Left hindlimb (tissue), 1 donor: ENCODE data around the gene SGPL1.
"Not testable (repeated sequence)": the region's sequence is repeated elsewhere in the genome, so short reads cannot be mapped to it uniquely, and the experiment has no call there.

Experiments
- DNase-seq: peaks from one replicate; pipeline ENCODE4 v3.0.0-alpha.2; 2018

The SGPL1 gene

GRCh38 chr10:70845816-70846215 is 30.1 kb downstream of the SGPL1 start:
- no peak for DNase-seq

- DNase-seq, result no peak
Observed at GRCh38 chr10:70846795-70847194, 31.0 kb downstream of the SGPL1 start.

DNA sequence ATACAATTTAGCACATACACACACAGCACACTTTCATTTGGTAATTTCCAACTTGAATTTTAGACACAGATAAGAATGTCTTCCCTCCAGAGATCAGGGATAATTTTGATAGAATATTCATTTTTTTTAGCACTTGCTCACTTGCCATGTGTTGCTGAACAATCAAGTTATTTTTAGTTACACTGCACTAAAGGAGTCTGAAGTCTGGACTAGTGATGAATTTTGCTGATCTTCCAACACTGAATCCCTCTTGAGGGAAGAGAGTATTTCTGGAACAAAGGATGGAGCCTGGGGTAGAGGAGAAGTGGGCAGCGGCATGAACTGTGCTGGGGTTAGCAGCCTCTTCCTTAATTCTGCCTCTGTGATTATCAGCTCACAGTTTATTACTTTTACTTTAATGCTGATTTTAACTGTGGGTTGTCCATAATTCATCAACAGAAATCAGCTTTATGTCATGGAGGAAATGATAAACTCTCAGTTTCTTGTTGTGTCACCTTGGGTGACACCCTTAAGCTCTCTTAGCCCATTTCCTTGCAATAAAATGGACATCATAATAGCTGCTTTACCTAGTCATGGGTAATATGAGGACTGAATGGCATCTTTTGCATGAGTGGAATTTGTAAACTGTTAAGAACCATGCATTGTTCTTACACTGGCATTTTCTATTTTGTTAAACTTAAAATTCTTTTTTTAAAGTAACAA is 32.1 kb downstream of the SGPL1 start:
- DNase-seq, result no peak

DNA sequence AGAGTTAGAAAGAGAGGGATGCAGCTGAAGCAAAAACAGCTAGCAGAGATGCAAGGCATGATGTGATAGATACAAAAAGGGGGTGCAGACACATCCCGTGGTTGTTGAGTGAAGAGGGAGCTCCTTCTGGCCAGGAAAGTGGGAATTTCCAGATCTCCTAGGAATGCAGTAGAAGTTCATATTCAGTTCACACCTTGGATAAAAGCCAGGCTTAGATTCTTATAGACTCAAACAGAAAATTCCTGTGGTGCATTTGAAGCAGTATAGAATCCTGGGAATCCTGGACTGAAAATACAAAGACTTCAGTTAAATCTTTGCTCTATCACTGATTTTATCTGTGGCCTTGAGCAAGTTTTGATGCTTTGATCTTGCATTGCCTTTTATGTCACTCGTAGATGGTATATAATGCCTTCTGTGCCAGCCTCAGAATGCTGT is 33.9 kb downstream of the SGPL1 start:
- DNase-seq, result no peak

- no peak for DNase-seq
Observed at GRCh38 chr10:70850097-70850496, 34.3 kb downstream of the SGPL1 start.

- no peak for DNase-seq
Observed at GRCh38 chr10:70851597-70852475, 36.1 kb downstream of the SGPL1 start.

GRCh38 chr10:70853038-70853437 is 37.3 kb downstream of the SGPL1 start:
- no peak for DNase-seq

DNA sequence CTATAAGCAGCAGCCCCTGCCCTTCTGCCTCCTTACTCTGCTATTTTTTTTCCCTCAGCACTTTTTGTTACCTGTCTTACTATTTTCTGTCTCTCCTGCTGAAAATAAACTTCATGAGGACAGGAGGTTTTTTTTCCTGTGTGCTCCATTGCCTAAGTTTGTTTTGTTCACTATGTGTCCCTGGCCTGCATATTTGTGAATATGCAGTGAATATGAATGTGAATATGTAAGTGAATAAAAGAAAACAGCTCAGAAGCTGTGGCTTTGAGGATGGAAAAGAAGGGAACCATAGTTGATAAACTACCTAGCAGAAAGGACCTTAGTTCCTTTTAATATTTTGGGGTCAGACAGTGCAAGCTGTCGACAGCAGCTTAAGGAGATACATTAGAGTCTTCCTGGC is 37.7 kb downstream of the SGPL1 start:
- no peak for DNase-seq

DNA sequence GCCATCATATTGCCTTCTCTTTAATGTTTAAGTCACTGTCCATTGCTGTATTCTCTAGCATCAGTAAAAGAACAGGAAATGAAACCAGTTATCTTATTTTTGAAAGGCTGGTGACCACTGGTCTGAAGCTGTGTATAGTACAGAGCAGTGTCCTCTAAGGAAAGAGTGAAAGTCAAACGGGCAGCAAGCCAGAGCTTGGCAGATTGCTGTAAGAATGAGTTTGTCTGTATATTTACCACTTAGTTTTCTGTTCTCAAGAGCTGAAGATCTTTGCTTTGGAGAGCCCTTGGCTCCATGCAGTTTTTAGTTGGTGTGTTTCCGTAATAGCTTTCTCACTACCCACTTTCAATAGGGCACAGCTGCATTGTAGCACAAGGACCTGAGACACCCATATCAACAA is 40.7 kb downstream of the SGPL1 start:
- DNase-seq, result no peak

DNA sequence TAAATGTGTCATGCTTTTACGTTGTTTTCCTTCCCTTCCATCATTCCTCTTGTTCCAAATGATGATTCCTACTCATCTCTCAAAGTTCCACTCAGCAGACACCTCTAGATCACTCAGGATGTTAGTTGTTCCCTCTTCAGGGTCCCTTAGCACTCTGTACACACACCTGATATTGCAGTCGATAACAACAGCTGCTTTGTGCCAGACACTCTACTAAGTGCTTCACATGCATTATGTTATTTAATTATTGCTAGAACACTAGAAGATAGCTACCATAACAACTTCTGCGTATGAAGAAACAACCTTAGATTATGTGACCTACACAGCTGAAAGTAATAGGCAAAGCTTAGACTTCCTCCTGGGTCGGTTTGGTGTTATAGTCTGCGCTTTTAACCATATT is 43.0 kb downstream of the SGPL1 start:
- DNase-seq, result no peak

- DNase-seq, result not testable (repeated sequence)
Observed at GRCh38 chr10:70861495-70862197, 45.9 kb downstream of the SGPL1 start.

DNA sequence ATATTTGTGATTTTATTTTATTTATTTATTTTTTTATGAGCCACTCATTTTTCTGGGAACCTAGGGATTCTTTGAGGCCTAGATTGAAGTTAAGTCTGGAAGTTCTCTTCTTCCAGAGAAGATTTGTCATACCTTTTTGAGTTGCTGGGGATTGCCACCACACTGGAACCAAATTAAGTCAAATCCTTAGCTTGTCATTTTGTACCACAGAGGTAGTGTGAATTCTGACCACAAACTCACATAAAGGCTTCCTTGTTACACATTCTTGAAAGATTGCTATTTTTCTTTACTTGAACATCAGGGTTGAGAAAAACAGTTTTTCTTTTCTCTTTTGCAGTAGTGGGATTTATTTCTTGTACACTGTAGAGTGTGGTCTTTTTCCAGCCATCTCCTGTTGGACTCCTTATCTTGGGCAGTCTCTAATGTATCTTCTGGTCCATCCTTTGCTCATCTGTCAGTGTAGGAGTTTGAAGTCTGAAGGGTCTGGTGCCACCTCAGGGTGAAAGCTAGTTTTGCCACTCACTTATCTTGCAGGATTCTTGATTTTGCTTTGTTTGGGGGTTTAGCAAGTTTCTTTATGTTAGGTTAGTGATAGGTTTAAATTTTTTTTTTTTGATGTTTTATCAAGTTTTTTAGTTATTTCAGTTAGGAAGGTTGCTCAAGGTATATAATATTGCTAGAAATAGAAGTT is 47.9 kb downstream of the SGPL1 start:
- DNase-seq, result no peak

GRCh38 chr10:70864935-70865334 is 49.2 kb downstream of the SGPL1 start:
- DNase-seq, result no peak

DNA sequence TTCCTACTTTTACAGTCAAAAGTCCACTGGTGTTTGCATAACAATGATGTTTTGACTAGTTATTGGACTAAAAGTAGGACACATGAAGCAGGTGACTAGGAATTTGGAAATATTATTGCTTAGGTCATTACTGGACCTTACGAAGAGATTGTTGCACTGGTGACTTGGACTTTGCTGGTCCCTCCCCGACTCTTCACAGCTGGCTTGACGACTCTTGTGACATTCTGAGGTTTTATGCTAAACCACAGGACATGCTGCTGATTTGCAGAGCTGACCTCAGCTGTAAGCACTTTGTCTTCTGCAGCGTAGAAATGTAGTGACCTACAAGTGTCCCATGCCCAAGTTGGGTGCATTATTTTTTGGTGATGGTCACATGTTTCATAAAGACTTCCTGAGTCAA is 50.7 kb downstream of the SGPL1 start:
- no peak for DNase-seq

DNA sequence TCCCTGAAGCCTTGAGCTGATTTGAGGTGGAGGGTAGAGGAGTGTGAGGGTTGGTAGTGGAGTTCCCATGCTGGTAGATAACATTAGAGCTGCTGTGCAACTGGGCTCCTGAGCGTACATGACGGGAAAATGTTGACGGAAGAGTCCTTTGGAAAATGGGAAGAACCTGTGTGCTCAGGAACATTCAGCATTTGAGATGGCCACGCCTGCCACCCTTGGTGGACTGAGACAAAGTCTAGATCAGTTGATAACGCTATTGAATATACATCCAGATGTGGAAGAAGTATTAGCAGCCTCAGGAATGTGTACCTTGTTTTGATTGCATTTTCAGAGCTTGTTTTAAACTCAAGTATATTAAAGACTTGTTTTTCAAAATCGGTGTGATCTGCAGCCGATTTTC is 56.5 kb downstream of the SGPL1 start:
- DNase-seq, result no peak

DNA sequence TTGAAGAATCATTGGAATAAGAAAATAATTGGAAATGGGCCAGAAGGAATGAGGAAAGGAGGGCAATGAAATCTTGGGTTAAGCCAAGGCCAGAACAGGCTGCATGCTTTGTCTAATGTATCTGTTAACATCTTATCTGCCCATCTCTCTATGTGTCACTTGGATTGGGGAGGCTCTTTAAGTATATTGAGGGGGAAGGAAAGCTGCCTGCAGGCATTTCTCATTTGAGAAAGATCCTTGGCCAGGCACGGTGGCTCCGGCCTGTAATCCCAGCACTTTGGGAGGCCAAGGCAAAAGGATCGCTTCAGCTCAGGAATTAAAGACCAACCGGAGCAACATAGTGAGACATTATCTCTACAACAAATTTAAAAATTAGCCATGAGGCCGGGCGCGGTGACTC is 58.3 kb downstream of the SGPL1 start:
- DNase-seq, result no peak

- no peak for DNase-seq
Observed at GRCh38 chr10:70879207-70879606, 63.5 kb downstream of the SGPL1 start.

DNA sequence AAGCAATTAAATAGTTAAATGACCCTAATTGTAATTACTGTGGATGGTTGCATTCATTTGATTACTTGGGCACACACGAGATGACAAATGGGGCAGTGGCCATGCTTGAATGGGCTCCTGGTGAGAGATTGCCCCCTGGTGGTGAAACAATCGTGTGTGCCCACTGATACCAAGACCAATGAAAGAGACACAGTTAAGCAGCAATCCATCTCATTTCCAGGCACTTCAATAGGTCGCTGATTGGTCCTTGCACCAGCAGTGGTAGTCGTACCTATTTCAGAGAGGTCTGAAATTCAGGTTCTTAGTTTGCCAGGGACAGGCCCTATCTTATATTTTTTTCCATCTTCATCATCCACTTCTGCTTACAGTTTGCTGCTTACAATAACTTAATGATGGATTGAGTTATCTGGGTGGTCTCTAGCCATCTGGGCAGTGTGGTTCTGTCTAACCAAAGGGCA is 64.4 kb downstream of the SGPL1 start:
- DNase-seq, result peak; percentile 78

- no peak for DNase-seq
Observed at GRCh38 chr10:70884741-70885140, 69.0 kb downstream of the SGPL1 start.

- no peak for DNase-seq
Observed at GRCh38 chr10:70885481-70885880, 69.7 kb downstream of the SGPL1 start.

GRCh38 chr10:70885931-70886903 is 70.5 kb downstream of the SGPL1 start:
- no peak for DNase-seq
